GM18507 (cell line): ENCODE data around the gene PCK2.
A peak's percentile ranks its signal among the peaks of the same experiment; 100 is the strongest.

Source experiments
- DNase-seq: peaks from one replicate; pipeline ENCODE4 v3.0.0; 2011; ENCODE audit warnings: low read depth; ENCODE audit not compliant: insufficient read length; ENCODE audit errors: extremely low spot score
- FAIRE-seq: peaks from 2 replicates; lab custom pipeline; 2011; peaks lifted over from hg19 to GRCh38; lab: Jason Lieb, UNC

Gene PCK2

GRCh38 chr14:24072881-24073877, 20.9 kb upstream of the PCK2 start:
- DNase-seq, result no peak
- no peak for FAIRE-seq

DNA sequence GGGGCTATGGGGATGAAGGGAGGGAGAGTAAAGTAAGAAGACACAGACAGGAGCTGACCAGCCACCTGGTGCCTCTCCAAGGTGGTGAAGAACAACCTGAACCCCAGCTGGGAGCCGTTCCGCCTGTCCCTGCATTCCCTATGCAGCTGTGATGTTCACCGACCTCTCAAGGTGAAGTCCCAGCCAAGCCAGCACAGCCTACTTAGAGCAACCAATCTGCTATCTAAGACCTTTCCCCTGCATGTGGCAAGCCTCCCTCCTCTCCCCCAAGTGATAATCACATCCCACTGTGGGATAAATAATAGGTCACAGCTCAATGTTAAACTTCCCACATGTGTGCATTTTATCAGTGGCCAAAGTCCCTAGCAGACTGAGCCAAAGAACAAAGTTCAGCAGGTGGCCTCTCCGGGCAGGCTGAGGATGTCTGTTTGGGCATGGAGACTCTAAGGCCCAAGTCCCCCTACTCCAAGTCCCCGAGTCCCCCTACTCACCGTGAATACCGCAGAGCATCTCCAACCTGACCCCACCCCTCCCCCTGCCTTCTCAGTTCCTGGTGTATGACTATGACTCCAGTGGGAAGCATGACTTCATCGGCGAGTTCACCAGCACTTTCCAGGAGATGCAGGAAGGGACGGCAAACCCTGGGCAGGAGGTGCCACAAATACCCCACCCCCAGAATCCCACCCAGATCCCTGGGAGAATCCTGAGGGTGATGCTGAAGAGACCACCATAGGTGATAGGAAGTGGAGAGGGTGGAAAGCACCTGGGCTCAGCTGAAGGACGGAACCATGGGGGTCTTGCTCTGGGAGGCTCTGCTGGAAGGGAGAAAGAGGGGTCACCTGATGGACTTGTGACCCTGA, 19.3 kb upstream of the PCK2 start:
- FAIRE-seq (no peak), DNase-seq (no peak)

GRCh38 chr14:24075485-24076301, 18.4 kb upstream of the PCK2 start:
- FAIRE-seq (peak; percentile 48), DNase-seq (no peak)

- FAIRE-seq (no peak), DNase-seq (no peak)
Observed at GRCh38 chr14:24076302-24076601, 17.9 kb upstream of the PCK2 start.

GRCh38 chr14:24077086-24077485, 17.0 kb upstream of the PCK2 start:
- FAIRE-seq (no peak), DNase-seq (no peak)

DNA sequence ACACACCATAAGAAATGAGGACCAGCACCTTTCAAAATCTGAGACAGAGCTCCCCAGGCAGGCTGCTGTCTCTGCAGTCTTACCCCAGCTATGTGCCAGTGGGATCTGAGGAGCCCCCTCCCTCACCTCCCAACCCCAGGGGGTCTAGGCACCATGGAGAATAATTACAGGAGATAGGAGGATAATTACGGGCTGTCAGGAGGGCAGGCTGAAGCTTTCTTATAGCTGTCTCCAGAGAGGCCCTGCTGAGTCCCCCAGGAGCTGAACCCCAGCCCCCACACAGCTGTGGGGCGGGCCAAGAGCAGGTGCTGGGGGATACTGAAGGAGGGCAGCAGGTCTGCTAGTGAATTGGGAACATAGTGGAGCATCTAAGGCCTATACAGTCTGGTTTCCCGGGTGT, 16.0 kb upstream of the PCK2 start:
- no peak for DNase-seq
- FAIRE-seq, result no peak

GRCh38 chr14:24079491-24080141, 14.5 kb upstream of the PCK2 start:
- no peak for FAIRE-seq
- no peak for DNase-seq

GRCh38 chr14:24080142-24080530, 14.0 kb upstream of the PCK2 start:
- no peak for DNase-seq
- FAIRE-seq, result no peak

- FAIRE-seq (peak; percentile 85), DNase-seq (peak; percentile 77)
Observed at GRCh38 chr14:24080888-24081738, 13.0 kb upstream of the PCK2 start.

- no peak for DNase-seq
- no peak for FAIRE-seq
Observed at GRCh38 chr14:24081739-24082211, 12.3 kb upstream of the PCK2 start.

DNA sequence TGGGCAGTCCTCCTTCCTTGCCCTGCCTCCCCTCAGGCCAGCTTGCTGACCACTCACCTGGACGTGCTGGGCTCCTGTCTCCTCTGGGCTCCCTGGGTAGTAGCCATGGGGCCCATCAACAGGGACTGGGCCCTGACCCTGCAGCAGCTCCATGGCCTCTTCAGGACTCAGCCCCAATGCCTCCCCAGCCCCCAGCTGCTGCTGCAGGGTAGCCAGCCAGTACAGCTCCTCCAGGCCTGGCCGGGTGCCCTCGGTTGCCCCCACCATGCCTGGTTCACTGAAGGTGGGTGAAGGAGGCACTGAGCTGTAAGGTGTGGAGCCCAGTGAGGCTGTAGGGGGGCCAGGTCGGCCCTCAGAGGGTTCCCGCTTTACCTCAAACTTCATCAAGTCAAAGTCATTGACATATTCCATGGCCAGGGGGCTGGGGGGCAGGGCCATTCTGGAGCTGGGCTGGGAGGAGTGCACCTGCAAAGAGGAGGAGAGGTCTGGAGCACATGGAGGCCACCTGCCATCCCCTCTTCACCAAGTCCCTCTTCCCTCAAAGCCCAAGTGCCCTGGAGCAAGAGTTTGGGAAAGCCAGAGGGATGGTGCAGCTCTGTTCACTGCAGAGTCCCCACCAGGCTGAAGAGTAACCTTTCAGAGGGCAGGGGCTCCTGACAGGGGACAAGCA, 11.6 kb upstream of the PCK2 start:
- FAIRE-seq (no peak), DNase-seq (no peak)

DNA sequence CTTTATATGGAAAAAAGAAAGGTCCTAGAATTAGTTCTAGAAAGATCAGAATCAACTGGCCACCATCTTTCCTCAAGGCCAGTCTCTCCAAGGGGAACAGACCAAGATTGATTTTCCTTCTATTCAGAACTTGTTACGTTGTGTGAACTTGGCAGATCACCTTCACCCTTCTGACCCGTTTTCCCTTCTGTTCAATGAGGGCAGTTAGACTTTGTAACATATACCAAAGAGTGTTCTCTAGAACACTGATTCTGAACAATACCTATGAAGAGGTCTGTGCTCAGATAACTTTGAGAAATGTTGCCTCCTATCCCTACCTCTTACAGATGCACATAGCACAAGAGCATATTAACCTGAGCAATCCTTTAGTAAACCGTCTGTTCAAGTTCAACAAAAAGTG, 10.6 kb upstream of the PCK2 start:
- DNase-seq (no peak), FAIRE-seq (no peak)

DNA sequence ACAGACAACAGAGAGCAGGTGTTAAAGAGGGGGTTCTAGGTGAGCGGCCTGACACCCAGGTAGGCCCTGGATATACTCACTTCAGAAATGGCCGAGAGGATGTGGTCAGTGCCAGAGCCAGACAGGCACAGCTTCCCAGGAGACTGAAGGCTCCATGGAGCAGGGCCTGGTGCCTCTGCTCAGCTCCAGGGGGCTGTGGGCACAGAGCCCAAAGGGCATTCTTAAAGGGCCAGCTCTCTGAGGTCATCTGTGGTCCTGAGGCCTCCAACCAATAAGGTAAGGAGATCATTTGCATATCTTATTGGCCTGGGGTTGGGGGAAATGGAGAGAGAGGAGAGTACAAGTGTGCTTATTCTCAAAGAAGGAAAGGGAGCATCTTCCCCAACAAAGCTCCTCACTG, 9.7 kb upstream of the PCK2 start:
- DNase-seq (no peak), FAIRE-seq (no peak)

- FAIRE-seq (no peak), DNase-seq (no peak)
Observed at GRCh38 chr14:24085215-24085614, 8.9 kb upstream of the PCK2 start.

DNA sequence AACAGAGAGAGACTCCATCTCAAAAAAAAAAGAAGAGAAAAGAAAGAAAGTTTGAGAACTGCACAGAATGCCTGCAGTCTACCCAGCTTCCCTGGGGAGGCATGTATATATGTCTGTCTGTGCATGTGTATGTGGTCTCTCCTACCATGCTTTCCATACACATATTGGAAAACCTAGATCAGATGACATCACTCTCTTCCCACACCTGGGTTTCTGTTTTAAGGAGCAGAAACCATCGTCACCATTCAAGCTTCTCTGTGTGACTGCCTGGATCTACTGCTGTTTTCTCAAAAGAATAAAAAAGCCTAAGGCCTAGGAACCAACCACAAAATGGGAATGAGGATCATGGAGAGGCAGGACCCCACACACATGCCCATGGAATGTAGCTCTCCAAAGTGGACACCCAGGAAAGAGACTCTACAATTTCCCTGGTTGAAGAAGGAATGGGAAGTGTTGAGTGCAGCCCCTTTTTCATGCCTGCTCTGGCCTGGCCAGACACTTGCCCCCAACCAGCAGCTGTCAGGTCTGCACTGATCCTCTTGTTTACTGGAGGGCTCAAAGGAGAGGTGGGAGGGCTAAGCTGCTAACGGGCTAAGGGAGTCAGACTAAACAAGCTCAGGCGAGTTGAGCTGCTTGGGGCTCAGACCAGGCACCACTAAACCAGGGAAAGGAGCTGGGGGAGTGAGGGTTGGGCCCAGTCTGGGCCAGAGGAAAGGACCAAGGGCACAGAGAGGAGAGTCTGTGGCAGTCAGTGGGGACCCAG, 7.7 kb upstream of the PCK2 start:
- DNase-seq, result no peak
- no peak for FAIRE-seq

GRCh38 chr14:24087004-24087403, 7.1 kb upstream of the PCK2 start:
- no peak for FAIRE-seq

DNA sequence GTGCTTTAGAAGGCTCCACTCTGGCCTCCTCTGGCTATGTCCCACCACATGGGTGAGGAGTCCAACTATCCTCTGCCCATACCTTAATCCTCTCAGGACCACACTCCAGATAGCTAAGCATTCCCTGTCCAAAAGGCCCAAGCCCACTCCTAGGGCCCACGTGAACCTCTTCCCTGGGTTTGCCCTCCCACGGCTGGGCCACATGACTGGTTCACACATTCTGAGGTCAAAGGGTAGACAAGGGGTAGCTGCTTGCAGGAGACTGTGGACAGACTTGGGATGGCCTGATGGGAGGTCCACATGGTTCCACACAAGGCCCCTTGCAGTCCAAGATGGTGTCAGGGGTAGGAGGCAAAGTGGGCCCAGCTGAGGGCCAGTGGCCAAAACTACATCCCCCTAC, 6.0 kb upstream of the PCK2 start:
- DNase-seq (no peak), FAIRE-seq (no peak)

More at GRCh38 chr14:24087004-24087403, 7.1 kb upstream of the PCK2 start:
- DNase-seq, result no peak
